CD4-positive, alpha-beta T cell (primary cell): ENCODE results near the gene TXNDC2. TPM values are rescaled to one million over a fixed set of nuclear protein-coding genes. Genes with fewer than 3 reads are reported as not detected.

Source experiments
- ATAC-seq: fragments of 200-7000 bp; cut with Tn5 transposase; one replicate; pipeline ENCODE4 v1.10.0; 2022; ENCODE audit warnings: mild to moderate bottlenecking; ENCODE audit not compliant: poor library complexity
- CTCF ChIA-PET: fragments of 350-600 bp; sonication (Branson Sonifier 250); formaldehyde crosslinking; loops from one replicate; lab custom pipeline; 2021; ENCODE audit warnings: antibody characterized with exemption, inconsistent platforms; lab: Charles Lee
- POLR2A ChIA-PET: fragments of 350-600 bp; sonication (Branson Sonifier 250); formaldehyde crosslinking; loops from one replicate; lab custom pipeline; 2021; ENCODE audit warnings: antibody characterized with exemption, inconsistent platforms; lab: Charles Lee
- DNase-seq, 14 experiments: peaks; one replicate each; pipeline ENCODE4 v3.0.0-alpha.2; 2013 to 2020; ENCODE audit warnings: mixed read lengths in 2 of 14
- H3K27ac ChIP-seq, 2 donors: one replicate each; pipeline versions ENCODE4 v1.5.1 to v1.7.0; 2013; ENCODE audit warnings: low read length in 2 of 2, low read depth in 1 of 2, mild to moderate bottlenecking in 1 of 2
- H3K27me3 ChIP-seq, 2 experiments: 1 replicate in 1 of 2; 2 replicates in 1 of 2; pipeline versions ENCODE4 v1.6.1 to v1.7.0; 2013; ENCODE audit warnings: low read length in 2 of 2, control low read depth in 1 of 2, mild to moderate bottlenecking in 1 of 2, moderate library complexity in 1 of 2; ENCODE audit not compliant: insufficient read depth in 2 of 2, control insufficient read depth in 1 of 2
- H3K36me3 ChIP-seq: one replicate; pipeline ENCODE4 v1.6.1; 2013; ENCODE audit warnings: low read length, control low read depth; ENCODE audit not compliant: insufficient read depth
- H3K4me1 ChIP-seq: one replicate; pipeline ENCODE4 v1.6.1; 2013; ENCODE audit warnings: low read length, control low read depth; ENCODE audit not compliant: insufficient read depth
- H3K4me3 ChIP-seq: one replicate; pipeline ENCODE4 v1.5.1; 2013; ENCODE audit warnings: mild to moderate bottlenecking, low read length, moderate library complexity
- H3K9me3 ChIP-seq, 2 experiments: 1 replicate in 1 of 2; 2 replicates in 1 of 2; pipeline versions ENCODE4 v1.6.1 to v1.7.0; 2013; ENCODE audit warnings: low read length in 2 of 2, mild to moderate bottlenecking in 2 of 2, control low read depth in 1 of 2, moderate library complexity in 1 of 2; ENCODE audit not compliant: control insufficient read depth in 1 of 2, insufficient read depth in 1 of 2
- H3K27ac Mint-ChIP-seq: one replicate; pipeline ENCODE4 v1.8.0; 2020; ENCODE audit warnings: mixed read lengths
- H3K27me3 Mint-ChIP-seq: one replicate; pipeline ENCODE4 v1.8.0; 2021; ENCODE audit warnings: mixed read lengths
- H3K36me3 Mint-ChIP-seq: one replicate; pipeline ENCODE4 v1.8.0; 2021; ENCODE audit warnings: low read depth, mixed read lengths
- H3K4me1 Mint-ChIP-seq: one replicate; pipeline ENCODE4 v1.8.0; 2021; ENCODE audit warnings: low read depth, mixed read lengths
- H3K4me3 Mint-ChIP-seq: one replicate; pipeline ENCODE4 v1.8.0; 2020; ENCODE audit warnings: mild to moderate bottlenecking, mixed read lengths
- H3K9me3 Mint-ChIP-seq: one replicate; pipeline ENCODE4 v1.8.0; 2020; ENCODE audit warnings: mixed read lengths
- intact Hi-C, 2 experiments: fragments of 100-400 bp; cut with DNase I in 1 of 2; cut with micrococcal nuclease in 1 of 2; formaldehyde crosslinking; loops; one replicate each; pipeline versions ENCODE4 v1.15.1 to v1.9.0; 2023 to 2025; cut with DNase I, micrococcal nuclease
- polyA plus RNA-seq, 2 donors: library from polyadenylated mRNA; unstranded; fragments of 120-200 nt; gene quantifications; one replicate each; pipeline ENCODE4 v1.2.1, GENCODE V29; 2013
- total RNA-seq, 174 experiments: library from RNA in 2 of 174; stranded (reverse) in 2 of 174; gene quantifications; one replicate each; pipeline ENCODE4 v1.2.3 and lab custom pipeline; 2021 to 2026
- TF ChIP-seq, protein P1 (sequence below): fragments of 200-600 bp; IDR thresholded peaks from one replicate; pipeline ENCODE4 v1.8.0; 2022; ENCODE audit warnings: antibody characterized with exemption, mild to moderate bottlenecking

The TXNDC2 gene
- not detected for total RNA-seq
- polyA plus RNA-seq (2013, experiment 1 of 2) = 0.03 TPM
- polyA plus RNA-seq (2013, experiment 2 of 2) = not detected
- total RNA-seq (lab: John Stamatoyannopoulos, UW) = 0 to 0.20 (median 0) reads per million in 172 experiments

- H3K4me3 Mint-ChIP-seq = no peak within 1 kb of the TSS
- Histone ChIP-seq H3K4me1 (no peaks in the 10 kb centered on the region), H3K9me3 (no peaks in the 10 kb centered on the region), H3K4me3 (no peak within 1 kb of the TSS), H3K27ac (no peak within 1 kb of the TSS), H3K27me3 (no peaks in the 10 kb centered on the region), H3K36me3 (no peaks in the 10 kb centered on the region)
- H3K36me3 Mint-ChIP-seq = no peaks in the 10 kb centered on the region
- DNase-seq (no peak), ATAC-seq (no peak)
- no peaks in the 10 kb centered on the region for H3K4me1 Mint-ChIP-seq
- TF ChIP-seq, protein P1, sequence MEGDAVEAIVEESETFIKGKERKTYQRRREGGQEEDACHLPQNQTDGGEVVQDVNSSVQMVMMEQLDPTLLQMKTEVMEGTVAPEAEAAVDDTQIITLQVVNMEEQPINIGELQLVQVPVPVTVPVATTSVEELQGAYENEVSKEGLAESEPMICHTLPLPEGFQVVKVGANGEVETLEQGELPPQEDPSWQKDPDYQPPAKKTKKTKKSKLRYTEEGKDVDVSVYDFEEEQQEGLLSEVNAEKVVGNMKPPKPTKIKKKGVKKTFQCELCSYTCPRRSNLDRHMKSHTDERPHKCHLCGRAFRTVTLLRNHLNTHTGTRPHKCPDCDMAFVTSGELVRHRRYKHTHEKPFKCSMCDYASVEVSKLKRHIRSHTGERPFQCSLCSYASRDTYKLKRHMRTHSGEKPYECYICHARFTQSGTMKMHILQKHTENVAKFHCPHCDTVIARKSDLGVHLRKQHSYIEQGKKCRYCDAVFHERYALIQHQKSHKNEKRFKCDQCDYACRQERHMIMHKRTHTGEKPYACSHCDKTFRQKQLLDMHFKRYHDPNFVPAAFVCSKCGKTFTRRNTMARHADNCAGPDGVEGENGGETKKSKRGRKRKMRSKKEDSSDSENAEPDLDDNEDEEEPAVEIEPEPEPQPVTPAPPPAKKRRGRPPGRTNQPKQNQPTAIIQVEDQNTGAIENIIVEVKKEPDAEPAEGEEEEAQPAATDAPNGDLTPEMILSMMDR = no peak
- CTCF ChIA-PET = no interaction called here
- H3K9me3 Mint-ChIP-seq = no peaks in the 10 kb centered on the region
- no peaks in the 10 kb centered on the region for H3K27me3 Mint-ChIP-seq
- intact Hi-C loops = no loop called here
- H3K27ac Mint-ChIP-seq = no peak within 1 kb of the TSS
- POLR2A ChIA-PET = no interaction called here
Observed at GRCh38 chr18:9885170-9886004, at the start of gene TXNDC2. TXNDC2 (plus strand) TSS chr18:9885973; CDS start chr18:9886681, 708 bp downstream.

GRCh38 chr18:9838144-9838877 is 47.5 kb upstream of the TXNDC2 start:
- Histone ChIP-seq H3K27me3 (no peaks in the 10 kb centered on the region), H3K36me3 (no peaks in the 10 kb centered on the region), H3K4me1 (no peaks in the 10 kb centered on the region), H3K9me3 (no peaks in the 10 kb centered on the region), H3K27ac (no peak overlapping the region), H3K4me3 (no peak overlapping the region)
- peaks cover 7% of the 10 kb centered on the region for H3K27me3 Mint-ChIP-seq
- no peak for DNase-seq
- ChIA-PET POLR2A (no interaction called here), CTCF (no interaction called here)
- H3K27ac Mint-ChIP-seq = no peak overlapping the region
- H3K4me3 Mint-ChIP-seq = no peak overlapping the region
- TF ChIP-seq, protein P1 = no peak
- H3K4me1 Mint-ChIP-seq = no peaks in the 10 kb centered on the region
- intact Hi-C loops = no loop called here
- no peaks in the 10 kb centered on the region for H3K36me3 Mint-ChIP-seq
- H3K9me3 Mint-ChIP-seq = no peaks in the 10 kb centered on the region
- ATAC-seq = no peak

DNA sequence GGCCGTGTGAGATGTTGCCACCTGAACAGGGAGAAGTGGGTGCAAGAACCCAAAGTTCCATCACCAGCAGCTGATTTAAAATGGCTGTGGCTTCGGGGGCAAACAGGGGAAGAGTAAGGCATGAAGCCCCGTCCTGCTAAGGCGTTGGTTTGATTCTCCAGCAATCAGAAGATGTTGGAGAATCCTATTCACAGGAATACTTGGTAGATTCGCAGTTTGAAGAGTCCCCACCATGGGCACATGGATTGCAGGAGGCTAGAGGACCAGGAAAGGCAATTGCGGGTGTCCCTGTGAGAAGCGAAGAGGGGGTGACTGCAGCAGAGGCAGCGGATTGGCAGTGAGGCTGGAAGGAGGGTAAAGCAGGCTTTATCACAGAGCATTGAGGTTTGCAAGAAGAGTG is 46.6 kb upstream of the TXNDC2 start:
- Mint-ChIP-seq H3K27ac (no peak overlapping the region), H3K9me3 (no peaks in the 10 kb centered on the region), H3K4me1 (no peaks in the 10 kb centered on the region), H3K36me3 (no peaks in the 10 kb centered on the region), H3K27me3 (peaks cover 7% of the 10 kb centered on the region), H3K4me3 (no peak overlapping the region)
- Histone ChIP-seq H3K27ac (no peak overlapping the region), H3K4me1 (no peaks in the 10 kb centered on the region), H3K4me3 (no peak overlapping the region), H3K36me3 (no peaks in the 10 kb centered on the region), H3K9me3 (no peaks in the 10 kb centered on the region), H3K27me3 (no peaks in the 10 kb centered on the region)
- ChIA-PET CTCF (no interaction called here), POLR2A (no interaction called here)
- ATAC-seq = no peak
- TF ChIP-seq, protein P1 = no peak
- DNase-seq = no peak
- intact Hi-C loops = no loop called here
